Muscle layer of colon (tissue), 2 donors: ENCODE results near the gene XRCC6.
"Not testable (repeated sequence)": the region's sequence is repeated elsewhere in the genome, so short reads cannot be mapped to it uniquely, and the experiment has no call there.

ENCODE experiments used
- H3K27ac ChIP-seq: one replicate; pipeline ENCODE4 v1.7.0; 2013; ENCODE audit warnings: low read depth, mild to moderate bottlenecking, low read length, moderate library complexity
- H3K27me3 ChIP-seq, 2 donors: one replicate each; pipeline ENCODE4 v1.7.0; 2013; ENCODE audit warnings: low read length in 2 of 2, mild to moderate bottlenecking in 2 of 2; ENCODE audit not compliant: insufficient read depth in 2 of 2, control insufficient read depth in 1 of 2
- H3K36me3 ChIP-seq: one replicate; pipeline ENCODE4 v1.7.0; 2013; ENCODE audit warnings: mild to moderate bottlenecking, low read length; ENCODE audit not compliant: insufficient read depth
- H3K4me1 ChIP-seq: one replicate; pipeline ENCODE4 v1.7.0; 2013; ENCODE audit warnings: mild to moderate bottlenecking, low read length; ENCODE audit not compliant: insufficient read depth
- H3K4me3 ChIP-seq, 2 donors: one replicate each; pipeline ENCODE4 v1.7.0; 2013; ENCODE audit warnings: low read length in 2 of 2, low read depth in 1 of 2, mild to moderate bottlenecking in 1 of 2, moderate library complexity in 1 of 2
- H3K9ac ChIP-seq: one replicate; pipeline ENCODE4 v1.7.0; 2013; ENCODE audit warnings: low read length
- H3K9me3 ChIP-seq: one replicate; pipeline ENCODE4 v1.7.0; 2013; ENCODE audit warnings: mild to moderate bottlenecking, low read length
- donor health status: abdominal sarcoma.
- donor health status: Adenocarcinoma of cecum.

XRCC6 gene

DNA sequence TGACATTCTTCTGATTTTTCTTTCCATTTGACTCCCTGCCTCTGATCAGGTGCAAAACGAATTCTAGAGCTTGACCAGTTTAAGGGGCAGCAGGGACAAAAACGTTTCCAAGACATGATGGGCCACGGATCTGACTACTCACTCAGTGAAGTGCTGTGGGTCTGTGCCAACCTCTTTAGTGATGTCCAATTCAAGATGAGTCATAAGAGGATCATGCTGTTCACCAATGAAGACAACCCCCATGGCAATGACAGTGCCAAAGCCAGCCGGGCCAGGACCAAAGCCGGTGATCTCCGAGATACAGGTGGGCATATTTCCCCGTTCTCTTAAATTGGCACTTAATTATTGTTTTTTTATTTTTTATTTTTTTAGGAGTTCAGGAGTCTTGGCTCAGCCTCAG, 15.4 kb downstream of the XRCC6 start:
- H3K27ac ChIP-seq: no peak overlapping the region
- H3K4me1 ChIP-seq: no peaks in the 10 kb centered on the region
- H3K27me3 ChIP-seq: no peaks in the 10 kb centered on the region
- no peak overlapping the region for H3K9ac ChIP-seq
- no peaks in the 10 kb centered on the region for H3K9me3 ChIP-seq
- no peak overlapping the region for H3K4me3 ChIP-seq
- peaks cover 59% of the 10 kb centered on the region for H3K36me3 ChIP-seq

DNA sequence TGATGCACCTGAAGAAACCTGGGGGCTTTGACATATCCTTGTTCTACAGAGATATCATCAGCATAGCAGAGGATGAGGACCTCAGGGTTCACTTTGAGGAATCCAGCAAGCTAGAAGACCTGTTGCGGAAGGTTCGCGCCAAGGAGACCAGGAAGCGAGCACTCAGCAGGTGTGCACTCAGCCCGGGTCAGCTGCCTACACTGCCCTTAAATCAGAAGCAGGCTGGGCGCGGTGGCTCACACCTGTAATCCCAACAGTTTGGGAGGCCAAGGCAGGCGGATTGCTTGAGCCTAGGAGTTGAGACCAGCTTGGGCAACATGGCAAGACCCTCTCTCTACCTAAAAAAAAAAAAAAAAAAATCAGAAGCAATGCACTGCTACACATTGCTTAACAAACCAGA, 16.5 kb downstream of the XRCC6 start:
- not testable (repeated sequence) for H3K4me3 ChIP-seq, H3K9ac ChIP-seq, H3K9me3 ChIP-seq, H3K27ac ChIP-seq, H3K4me1 ChIP-seq, H3K27me3 ChIP-seq
- H3K36me3 ChIP-seq: peaks cover 71% of the 10 kb centered on the region

DNA sequence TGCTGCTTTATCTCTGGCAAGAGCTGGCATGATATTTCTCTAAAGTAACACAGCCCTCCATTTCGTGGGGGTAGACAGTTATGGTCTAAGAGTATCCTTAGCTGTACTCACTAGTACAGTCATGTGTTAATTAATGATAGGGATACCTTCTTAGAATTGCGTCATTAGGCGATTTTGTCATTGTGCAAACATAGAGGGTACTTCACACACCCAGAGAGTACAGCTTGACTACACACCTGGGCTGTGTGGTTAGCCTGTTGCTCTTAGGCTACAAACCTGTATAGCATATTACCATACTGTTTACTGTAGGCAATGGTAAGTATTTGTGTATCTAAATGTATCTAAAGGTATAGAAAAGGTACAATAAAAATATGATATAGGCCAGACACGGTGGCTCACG, 17.0 kb downstream of the XRCC6 start:
- H3K27ac ChIP-seq: no peak overlapping the region
- peaks cover 76% of the 10 kb centered on the region for H3K36me3 ChIP-seq
- H3K4me1 ChIP-seq: no peaks in the 10 kb centered on the region
- H3K27me3 ChIP-seq: no peaks in the 10 kb centered on the region
- no peaks in the 10 kb centered on the region for H3K9me3 ChIP-seq
- no peak overlapping the region for H3K4me3 ChIP-seq
- H3K9ac ChIP-seq: no peak overlapping the region

DNA sequence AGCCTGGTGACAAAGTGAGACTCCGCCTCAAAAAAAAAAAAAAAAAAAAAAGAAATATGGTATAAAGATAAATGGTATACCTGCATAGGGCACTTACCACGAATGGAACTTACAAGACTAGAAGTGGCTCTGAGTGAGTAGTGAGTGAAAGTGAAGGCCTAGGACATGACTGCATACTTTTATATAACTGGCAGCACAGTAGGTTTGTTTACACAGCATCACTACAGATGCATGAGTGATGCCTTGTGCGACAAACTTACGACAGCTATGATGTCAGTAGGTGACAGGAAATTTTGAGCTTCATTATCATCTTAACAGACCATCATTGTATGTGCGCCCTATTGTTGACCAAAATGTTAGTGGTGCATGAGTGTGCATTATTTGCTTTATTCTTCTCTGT, 17.7 kb downstream of the XRCC6 start:
- no peaks in the 10 kb centered on the region for H3K27me3 ChIP-seq
- H3K9me3 ChIP-seq: no peaks in the 10 kb centered on the region
- H3K36me3 ChIP-seq: peaks cover 73% of the 10 kb centered on the region
- no peak overlapping the region for H3K27ac ChIP-seq
- H3K4me1 ChIP-seq: no peaks in the 10 kb centered on the region
- no peak overlapping the region for H3K4me3 ChIP-seq
- no peak overlapping the region for H3K9ac ChIP-seq

DNA sequence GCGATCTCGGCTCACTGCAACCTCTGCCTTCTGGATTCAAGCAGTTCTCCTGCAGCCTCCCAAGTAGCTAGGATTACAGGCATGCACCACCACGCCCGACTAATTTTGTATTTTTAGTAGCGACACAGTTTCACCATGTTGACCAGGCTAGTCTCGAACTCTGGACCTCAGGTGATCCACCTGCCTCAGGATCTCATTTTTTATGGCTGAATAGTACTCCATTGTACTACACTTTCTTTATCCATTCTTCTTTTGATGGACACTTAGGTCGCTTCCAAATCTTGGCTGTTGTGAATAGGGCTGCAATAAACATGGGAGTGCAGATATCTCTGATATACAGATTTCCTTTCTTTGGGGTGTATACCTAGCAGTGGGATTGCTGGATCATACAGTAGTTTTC, 20.8 kb downstream of the XRCC6 start:
- Histone ChIP-seq H3K27ac (no peak overlapping the region), H3K9me3 (no peaks in the 10 kb centered on the region), H3K4me3 (no peak overlapping the region), H3K9ac (no peak overlapping the region), H3K36me3 (peaks cover 57% of the 10 kb centered on the region), H3K27me3 (no peaks in the 10 kb centered on the region), H3K4me1 (no peaks in the 10 kb centered on the region)

DNA sequence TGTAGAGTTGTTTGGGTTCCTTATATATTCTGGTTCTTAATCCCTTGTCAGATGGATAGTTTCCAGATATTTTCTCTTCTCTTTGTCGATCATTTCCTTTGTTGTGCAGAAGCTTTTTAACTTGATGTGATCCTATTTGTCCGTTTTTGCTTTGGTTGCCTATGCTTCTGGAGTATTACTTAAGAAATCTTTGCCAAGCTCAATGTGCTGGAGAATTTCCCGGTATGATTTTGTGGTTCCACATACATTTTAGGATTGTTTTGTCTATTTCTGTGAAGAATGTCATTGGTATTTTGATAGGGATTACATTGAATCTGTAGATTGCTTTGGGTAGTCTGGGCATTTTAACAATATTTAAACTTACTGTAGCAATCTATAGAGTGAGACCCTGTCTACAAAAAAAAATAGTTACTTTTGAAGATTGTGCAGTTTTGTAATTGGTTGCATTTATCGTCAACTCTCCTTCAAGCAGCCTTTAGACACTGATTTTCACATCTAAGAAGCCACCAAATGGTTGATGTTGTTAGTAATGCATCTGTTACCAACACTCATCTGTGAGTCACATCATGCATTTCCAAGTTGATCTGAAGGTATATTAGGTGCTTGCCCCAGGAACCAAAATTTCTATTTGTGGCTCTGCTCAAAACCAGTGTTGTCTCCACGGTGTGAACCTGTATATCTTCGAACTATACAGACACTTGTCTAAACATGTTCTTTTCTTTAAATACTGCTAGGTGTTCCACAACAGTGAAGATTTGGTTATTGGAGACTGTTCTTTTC, 21.4 kb downstream of the XRCC6 start:
- no peak overlapping the region for H3K27ac ChIP-seq
- peaks cover 56% of the 10 kb centered on the region for H3K36me3 ChIP-seq

DNA sequence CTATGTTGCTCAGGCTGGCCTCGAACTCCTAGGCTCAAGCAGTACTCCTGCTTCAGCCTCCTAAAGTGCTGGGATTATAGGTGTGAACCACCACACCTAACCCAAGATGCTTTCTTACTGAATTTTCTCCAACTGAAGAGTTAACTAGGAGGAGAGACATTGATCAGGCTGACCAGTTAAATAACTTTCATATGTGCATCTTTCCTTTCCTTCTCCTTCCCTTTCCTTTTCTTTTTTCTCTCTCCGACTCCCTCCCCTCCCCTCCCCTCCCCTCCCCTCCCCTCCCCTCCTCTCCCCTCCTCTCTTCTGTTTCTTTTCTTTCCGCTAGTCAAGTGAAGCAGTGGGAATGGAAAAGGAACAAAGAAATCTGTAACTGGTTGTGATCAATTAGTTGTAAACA, 26.7 kb downstream of the XRCC6 start:
- no peak overlapping the region for H3K27ac ChIP-seq
- H3K9me3 ChIP-seq: no peaks in the 10 kb centered on the region
- no peak overlapping the region for H3K4me3 ChIP-seq
- peaks cover 50% of the 10 kb centered on the region for H3K36me3 ChIP-seq
- H3K9ac ChIP-seq: no peak overlapping the region
- H3K27me3 ChIP-seq: no peaks in the 10 kb centered on the region
- H3K4me1 ChIP-seq: no peaks in the 10 kb centered on the region

More for the DNA sequence above, 21.4 kb downstream of the XRCC6 start:
- H3K9ac ChIP-seq: no peak overlapping the region
- no peaks in the 10 kb centered on the region for H3K27me3 ChIP-seq
- H3K4me1 ChIP-seq: no peaks in the 10 kb centered on the region
- H3K9me3 ChIP-seq: no peaks in the 10 kb centered on the region
- no peak overlapping the region for H3K4me3 ChIP-seq

DNA sequence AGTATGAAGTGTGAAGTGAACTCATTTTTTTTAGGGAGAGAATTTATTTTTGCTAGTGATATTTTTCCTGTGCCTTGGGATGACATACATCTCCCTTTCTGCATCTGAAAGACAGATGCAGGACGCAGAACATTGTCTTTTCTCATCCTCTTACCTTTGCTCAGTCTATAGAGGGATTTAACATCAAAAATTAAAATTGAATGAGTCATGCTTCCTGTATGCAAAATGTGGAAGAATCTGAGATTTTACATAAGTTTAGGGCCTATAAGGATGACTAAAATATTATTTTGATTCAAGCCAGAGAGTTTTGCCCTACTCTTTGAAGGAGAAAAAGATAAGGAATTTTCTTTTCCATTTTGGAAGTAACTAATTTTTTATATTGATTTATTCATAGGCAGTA, 27.3 kb downstream of the XRCC6 start:
- H3K9ac ChIP-seq: no peak overlapping the region
- no peak overlapping the region for H3K27ac ChIP-seq
- peaks cover 50% of the 10 kb centered on the region for H3K36me3 ChIP-seq
- H3K4me3 ChIP-seq: no peak overlapping the region
- no peaks in the 10 kb centered on the region for H3K4me1 ChIP-seq
- H3K27me3 ChIP-seq: no peaks in the 10 kb centered on the region
- no peaks in the 10 kb centered on the region for H3K9me3 ChIP-seq

DNA sequence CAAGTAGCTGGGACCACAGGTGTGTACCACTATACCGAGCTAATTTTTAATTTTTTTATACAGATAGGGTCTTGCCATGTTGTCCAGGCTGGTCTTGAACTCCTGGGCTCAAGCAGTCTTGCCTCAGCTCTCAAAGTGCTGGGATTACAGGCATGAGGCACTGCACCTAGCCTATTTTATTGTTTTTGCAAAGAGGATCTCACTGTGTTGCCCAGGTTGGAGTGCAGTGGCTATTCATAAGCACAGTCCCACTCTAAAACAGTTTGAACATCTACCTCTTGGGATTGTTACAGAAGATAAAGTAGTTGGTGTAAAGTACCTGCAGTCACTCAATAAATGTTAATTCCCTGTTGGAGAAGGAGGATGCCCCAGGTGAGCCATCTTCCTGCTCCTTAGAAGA, 29.1 kb downstream of the XRCC6 start:
- no peak overlapping the region for H3K27ac ChIP-seq
- H3K4me1 ChIP-seq: no peaks in the 10 kb centered on the region
- H3K4me3 ChIP-seq: no peak overlapping the region
- H3K27me3 ChIP-seq: no peaks in the 10 kb centered on the region
- H3K9me3 ChIP-seq: no peaks in the 10 kb centered on the region
- peaks cover 67% of the 10 kb centered on the region for H3K36me3 ChIP-seq
- H3K9ac ChIP-seq: no peak overlapping the region

DNA sequence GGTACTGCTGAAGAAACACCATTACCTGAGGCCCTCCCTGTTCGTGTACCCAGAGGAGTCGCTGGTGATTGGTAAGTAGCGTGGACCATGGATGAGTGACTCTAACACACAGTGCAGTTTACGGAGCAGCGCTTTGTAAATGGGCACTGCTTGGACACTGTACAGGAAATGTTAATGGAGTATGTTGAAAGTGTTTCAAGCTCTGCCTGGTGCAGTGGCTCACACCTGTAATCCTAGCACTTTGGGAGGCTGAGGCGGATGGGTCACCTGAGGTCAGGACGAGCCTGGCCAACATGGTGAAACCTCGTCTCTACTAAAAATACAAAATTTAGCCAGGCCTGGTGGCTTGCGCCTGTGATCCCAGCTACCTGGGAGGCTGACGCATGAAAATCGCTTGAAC, 29.7 kb downstream of the XRCC6 start:
- H3K9me3 ChIP-seq: no peaks in the 10 kb centered on the region
- no peak overlapping the region for H3K9ac ChIP-seq
- H3K27me3 ChIP-seq: no peaks in the 10 kb centered on the region
- peaks cover 67% of the 10 kb centered on the region for H3K36me3 ChIP-seq
- H3K27ac ChIP-seq: no peak overlapping the region
- H3K4me3 ChIP-seq: no peak overlapping the region
- H3K4me1 ChIP-seq: no peaks in the 10 kb centered on the region

DNA sequence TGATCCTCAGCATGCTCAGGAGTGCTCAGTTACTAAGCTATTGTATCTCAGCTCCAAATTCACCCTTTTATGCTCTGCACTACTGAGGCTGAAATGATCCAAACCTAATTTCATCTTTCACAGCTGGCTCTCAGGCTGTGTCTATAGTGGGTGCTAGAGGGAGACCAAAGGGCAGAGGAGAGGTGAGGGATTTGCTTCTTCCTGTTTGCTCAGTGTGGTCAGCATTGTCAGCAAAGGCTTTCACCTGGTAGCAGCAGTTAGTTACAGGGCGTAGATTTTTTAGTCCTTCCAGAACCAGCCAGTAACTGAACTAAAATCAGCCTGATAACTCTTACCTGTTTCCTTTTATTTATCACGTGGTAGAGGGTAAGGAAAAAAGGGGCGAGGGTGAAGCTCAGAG, 33.2 kb downstream of the XRCC6 start:
- Histone ChIP-seq H3K27ac (no peak overlapping the region), H3K4me3 (no peak overlapping the region), H3K9me3 (no peaks in the 10 kb centered on the region), H3K36me3 (peaks cover 74% of the 10 kb centered on the region), H3K4me1 (no peaks in the 10 kb centered on the region), H3K27me3 (no peaks in the 10 kb centered on the region), H3K9ac (no peak overlapping the region)

DNA sequence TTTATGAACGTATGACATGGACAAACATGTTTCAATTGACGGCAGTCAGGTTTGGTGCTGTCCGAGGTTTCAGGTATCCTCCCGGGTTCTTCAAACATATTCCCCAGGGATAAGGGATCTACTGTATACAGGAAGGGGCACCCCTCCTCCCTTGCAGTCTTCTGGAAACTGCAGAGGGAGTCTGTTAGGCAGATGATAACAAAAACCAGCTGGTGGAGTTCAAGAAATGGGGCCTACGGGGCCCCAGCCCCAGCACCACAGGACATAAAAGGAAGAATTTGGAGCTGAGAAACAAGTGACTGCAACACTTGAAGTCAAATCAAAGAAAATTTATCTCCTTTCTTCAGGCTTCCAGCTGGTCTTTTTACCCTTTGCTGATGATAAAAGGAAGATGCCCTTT, 35.5 kb downstream of the XRCC6 start:
- Histone ChIP-seq H3K27ac (no peak overlapping the region), H3K36me3 (peaks cover 84% of the 10 kb centered on the region), H3K4me3 (no peak overlapping the region), H3K9me3 (no peaks in the 10 kb centered on the region), H3K27me3 (no peaks in the 10 kb centered on the region), H3K4me1 (no peaks in the 10 kb centered on the region), H3K9ac (no peak overlapping the region)
